GM12865 (cell line): Measurements from ENCODE around the gene RANBP3.

Source experiments
- DNase-seq: peaks from one replicate; pipeline ENCODE4 v3.0.0; 2010; ENCODE audit warnings: low read depth
- H3K4me3 ChIP-seq: 2 replicates; pipeline ENCODE4 v1.5.1; 2011; ENCODE audit warnings: mild to moderate bottlenecking, low read depth, low read length, control low read depth
- CTCF ChIP-seq: IDR thresholded peaks from 2 replicates; pipeline ENCODE4 v1.5.1; 2011; ENCODE audit warnings: low read length, control low read depth, low read depth, inconsistent platforms; ENCODE audit not compliant: insufficient read depth; ENCODE audit errors: missing control alignments

RANBP3 gene

GRCh38 chr19:6021878-6022569, 44.1 kb upstream of the RANBP3 start:
- no peak overlapping the region for H3K4me3 ChIP-seq
- TF ChIP-seq CTCF, result peak; percentile 77
- DNase-seq, result peak; percentile 83

GRCh38 chr19:6020972-6021805, 43.2 kb upstream of the RANBP3 start:
- H3K4me3 ChIP-seq, result no peak overlapping the region
- no peak for DNase-seq

GRCh38 chr19:6020166-6020882, 42.4 kb upstream of the RANBP3 start:
- no peak for TF ChIP-seq CTCF
- no peak for DNase-seq
- H3K4me3 ChIP-seq, result no peak overlapping the region

More at GRCh38 chr19:6020972-6021805, 43.2 kb upstream of the RANBP3 start:
- TF ChIP-seq CTCF, result no peak

- TF ChIP-seq CTCF, result peak; percentile 21
- no peak overlapping the region for H3K4me3 ChIP-seq
- DNase-seq, result peak; percentile 9
These were observed 40.8 kb upstream of the RANBP3 start for GRCh38 chr19:6018786-6019185.

GRCh38 chr19:6017576-6017975, 39.6 kb upstream of the RANBP3 start:
- H3K4me3 ChIP-seq, result no peak overlapping the region
- DNase-seq, result no peak
- TF ChIP-seq CTCF, result no peak

- H3K4me3 ChIP-seq, result no peak overlapping the region
- no peak for TF ChIP-seq CTCF
- no peak for DNase-seq
These were observed 38.1 kb upstream of the RANBP3 start for GRCh38 chr19:6015841-6016545.
